ENCODE results near the gene OSBPL8.

The OSBPL8 gene

DNA sequence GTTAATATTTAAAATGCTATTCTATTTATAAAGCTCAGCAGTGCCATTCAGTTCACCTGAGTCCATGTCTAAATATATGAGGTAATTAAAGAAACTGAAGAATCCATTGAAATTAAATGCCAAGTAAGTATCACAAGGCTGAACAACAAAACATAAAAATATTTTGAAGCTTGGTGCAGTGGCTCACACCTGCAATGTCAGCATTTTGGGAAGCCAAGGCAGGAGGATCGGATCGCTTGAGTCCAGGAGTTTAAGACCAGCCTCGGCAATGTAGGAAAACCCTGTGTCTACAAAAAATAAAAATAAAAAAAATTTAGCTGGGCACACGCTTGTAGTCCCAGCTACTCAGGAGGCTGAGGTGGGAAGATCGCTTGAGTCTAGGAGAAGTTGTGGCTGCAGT lies 101.8 kb downstream of the OSBPL8 start:
- TF ChIP-seq PAX5 (IDR thresholded peaks at IDR 0.05; ENCODE audit: insufficient read depth, low read length, severe bottlenecking) (no peak), TAF1 (IDR thresholded peaks at IDR 0.05; ENCODE audit: low read depth, low read length) (no peak), POU2F2 (IDR thresholded peaks at IDR 0.05; ENCODE audit: low read depth, low read length) (no peak), POLR2AphosphoS5 (IDR thresholded peaks at IDR 0.05; ENCODE audit: low read depth, low read length) (no peak), SPI1 (IDR thresholded peaks at IDR 0.05; ENCODE audit: low read depth, low read length) (no peak), POLR2A (IDR thresholded peaks at IDR 0.05; ENCODE audit: low read depth, low read length) (no peak)
- no peak for DNase-seq (ENCODE audit: insufficient read length, low spot score)
- FAIRE-seq = no peak

DNA sequence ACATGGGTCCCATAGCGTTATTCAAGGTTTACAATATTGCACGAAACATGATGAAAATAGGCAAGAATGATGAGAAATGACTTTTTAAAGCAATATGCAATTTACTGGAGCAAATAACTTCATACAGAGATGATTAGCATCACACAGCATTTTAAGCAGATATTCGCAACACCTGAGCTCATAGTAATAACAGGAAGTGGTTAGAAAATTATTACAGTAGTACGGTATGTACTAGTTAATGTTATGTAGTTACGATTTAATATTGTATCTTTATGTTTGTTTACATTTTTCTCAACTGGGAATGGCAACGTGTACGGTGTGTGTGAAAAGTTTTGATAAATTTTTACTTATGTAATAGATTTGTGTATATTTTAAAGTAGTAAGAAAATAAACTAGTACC lies 102.6 kb downstream of the OSBPL8 start:
- no peak for DNase-seq (ENCODE audit: insufficient read length, low spot score)
- FAIRE-seq = no peak
- no peak for TF ChIP-seq PAX5 (IDR thresholded peaks at IDR 0.05; ENCODE audit: insufficient read depth, low read length, severe bottlenecking)
- no peak for TF ChIP-seq SPI1 (IDR thresholded peaks at IDR 0.05; ENCODE audit: low read depth, low read length)
- TF ChIP-seq POLR2A (IDR thresholded peaks at IDR 0.05; ENCODE audit: low read depth, low read length) = no peak

DNA sequence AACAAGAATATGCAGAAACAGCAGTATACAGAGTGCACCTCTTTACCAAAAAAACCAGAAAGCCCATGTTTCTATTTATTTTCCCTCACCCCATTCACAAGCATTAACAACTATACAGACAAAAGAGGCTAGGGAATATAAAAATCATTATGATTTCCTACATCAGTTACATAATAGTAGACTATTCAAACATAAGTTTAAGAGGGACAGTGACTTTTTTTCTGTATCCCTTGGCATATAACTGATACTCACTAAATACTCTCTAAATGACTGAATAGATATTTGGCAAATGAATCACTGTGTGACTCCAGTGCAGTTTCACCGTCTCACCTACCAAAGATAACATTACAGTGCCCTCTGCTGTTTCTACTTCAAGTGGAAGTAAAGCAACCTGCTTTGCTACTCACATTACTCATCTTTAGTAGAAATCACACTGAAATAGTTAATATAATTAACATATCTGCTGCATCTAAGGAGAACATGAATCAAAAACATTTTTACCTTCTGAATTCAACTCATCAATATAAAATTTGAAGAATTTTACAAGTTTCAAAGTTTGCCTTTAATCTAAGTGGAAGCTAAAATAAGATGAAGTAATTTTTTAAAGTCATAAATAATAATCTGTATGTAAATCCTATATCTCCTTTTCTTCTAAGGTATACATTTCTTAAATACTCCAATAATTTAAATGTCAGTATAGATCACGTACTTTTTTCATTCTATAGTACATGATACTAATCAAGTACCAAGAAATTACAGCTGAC lies 103.8 kb downstream of the OSBPL8 start:
- DNase-seq (ENCODE audit: insufficient read length, low spot score) = no peak
- TF ChIP-seq TAF1 (IDR thresholded peaks at IDR 0.05; ENCODE audit: low read depth, low read length) (no peak), SPI1 (IDR thresholded peaks at IDR 0.05; ENCODE audit: low read depth, low read length) (no peak), POLR2AphosphoS5 (IDR thresholded peaks at IDR 0.05; ENCODE audit: low read depth, low read length) (no peak), PAX5 (IDR thresholded peaks at IDR 0.05; ENCODE audit: insufficient read depth, low read length, severe bottlenecking) (no peak), POLR2A (IDR thresholded peaks at IDR 0.05; ENCODE audit: low read depth, low read length) (no peak), POU2F2 (IDR thresholded peaks at IDR 0.05; ENCODE audit: low read depth, low read length) (no peak)
- peak; percentile 77 for FAIRE-seq

DNA sequence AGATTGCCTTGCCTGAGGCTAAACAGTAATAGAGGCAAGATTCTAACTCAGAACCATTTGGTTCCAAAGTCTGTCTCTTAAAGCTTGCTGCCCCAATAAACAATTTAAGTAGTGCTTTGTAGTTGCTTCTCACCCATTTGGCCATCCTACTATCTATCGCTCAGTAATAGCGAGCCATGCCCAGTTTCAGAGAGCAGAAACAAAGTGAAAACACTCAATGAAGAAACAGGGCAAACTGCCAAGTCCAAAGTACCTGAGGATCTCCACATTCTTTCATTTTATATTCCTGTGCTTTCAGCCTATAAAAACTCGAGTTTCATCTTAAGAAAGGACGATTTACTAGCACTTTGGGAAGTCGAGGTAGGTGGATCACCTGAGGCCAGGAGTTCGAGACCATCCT lies 108.0 kb downstream of the OSBPL8 start:
- FAIRE-seq (no peak), DNase-seq (ENCODE audit: insufficient read length, low spot score) (no peak)
- no peak for TF ChIP-seq POLR2AphosphoS5 (IDR thresholded peaks at IDR 0.05; ENCODE audit: low read depth, low read length)
- TF ChIP-seq TAF1 (IDR thresholded peaks at IDR 0.05; ENCODE audit: low read depth, low read length) = no peak
- no peak for TF ChIP-seq POU2F2 (IDR thresholded peaks at IDR 0.05; ENCODE audit: low read depth, low read length)
- no peak for TF ChIP-seq PAX5 (IDR thresholded peaks at IDR 0.05; ENCODE audit: insufficient read depth, low read length, severe bottlenecking)
- TF ChIP-seq POLR2A (IDR thresholded peaks at IDR 0.05; ENCODE audit: low read depth, low read length) = no peak
- no peak for TF ChIP-seq SPI1 (IDR thresholded peaks at IDR 0.05; ENCODE audit: low read depth, low read length)

DNA sequence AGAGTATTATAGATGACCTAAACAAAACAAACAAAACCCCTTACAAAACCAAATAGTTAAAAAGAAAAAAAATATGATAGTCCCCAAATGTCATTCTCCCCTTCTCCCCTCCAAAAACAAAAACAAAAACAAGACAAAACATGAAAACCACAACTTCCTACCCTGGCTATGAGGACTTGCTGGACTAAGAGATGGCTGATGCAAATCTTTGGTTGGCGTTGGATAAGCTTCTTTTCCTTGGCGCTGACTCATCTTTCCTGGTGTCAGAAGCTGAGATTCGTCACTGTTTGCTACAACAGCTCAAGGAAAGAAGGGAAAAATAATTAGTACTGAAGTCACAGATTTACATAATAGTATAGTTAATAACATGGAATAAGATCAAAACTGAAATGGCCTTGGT lies 108.9 kb downstream of the OSBPL8 start:
- no peak for TF ChIP-seq TAF1 (IDR thresholded peaks at IDR 0.05; ENCODE audit: low read depth, low read length)
- no peak for TF ChIP-seq PAX5 (IDR thresholded peaks at IDR 0.05; ENCODE audit: insufficient read depth, low read length, severe bottlenecking)
- no peak for TF ChIP-seq SPI1 (IDR thresholded peaks at IDR 0.05; ENCODE audit: low read depth, low read length)
- no peak for TF ChIP-seq POU2F2 (IDR thresholded peaks at IDR 0.05; ENCODE audit: low read depth, low read length)
- TF ChIP-seq POLR2A (IDR thresholded peaks at IDR 0.05; ENCODE audit: low read depth, low read length) = no peak
- TF ChIP-seq POLR2AphosphoS5 (IDR thresholded peaks at IDR 0.05; ENCODE audit: low read depth, low read length) = no peak
- FAIRE-seq (no peak), DNase-seq (ENCODE audit: insufficient read length, low spot score) (no peak)

DNA sequence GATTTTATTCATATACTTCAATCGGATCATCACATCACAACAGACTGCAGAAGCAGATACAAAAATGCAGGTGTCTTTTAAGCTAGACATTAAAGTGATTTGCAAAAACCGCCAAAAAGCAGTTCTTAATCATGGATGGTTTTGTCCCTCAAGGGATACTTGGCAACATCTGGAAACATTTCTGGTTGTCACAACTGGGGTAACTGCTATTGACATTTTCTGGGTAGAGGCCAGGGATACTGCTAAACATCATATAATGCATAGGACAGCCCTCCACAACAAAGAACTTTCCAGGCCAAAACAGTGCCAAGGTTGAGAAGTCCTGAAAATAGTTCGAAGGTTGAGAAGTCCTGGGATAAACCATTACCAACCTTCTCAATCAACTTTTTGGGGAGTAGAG lies 109.6 kb downstream of the OSBPL8 start:
- TF ChIP-seq POLR2A (IDR thresholded peaks at IDR 0.05; ENCODE audit: low read depth, low read length) (no peak), TAF1 (IDR thresholded peaks at IDR 0.05; ENCODE audit: low read depth, low read length) (no peak), POU2F2 (IDR thresholded peaks at IDR 0.05; ENCODE audit: low read depth, low read length) (no peak), PAX5 (IDR thresholded peaks at IDR 0.05; ENCODE audit: insufficient read depth, low read length, severe bottlenecking) (no peak), SPI1 (IDR thresholded peaks at IDR 0.05; ENCODE audit: low read depth, low read length) (no peak), POLR2AphosphoS5 (IDR thresholded peaks at IDR 0.05; ENCODE audit: low read depth, low read length) (no peak)
- FAIRE-seq = no peak
- DNase-seq (ENCODE audit: insufficient read length, low spot score) = no peak

DNA sequence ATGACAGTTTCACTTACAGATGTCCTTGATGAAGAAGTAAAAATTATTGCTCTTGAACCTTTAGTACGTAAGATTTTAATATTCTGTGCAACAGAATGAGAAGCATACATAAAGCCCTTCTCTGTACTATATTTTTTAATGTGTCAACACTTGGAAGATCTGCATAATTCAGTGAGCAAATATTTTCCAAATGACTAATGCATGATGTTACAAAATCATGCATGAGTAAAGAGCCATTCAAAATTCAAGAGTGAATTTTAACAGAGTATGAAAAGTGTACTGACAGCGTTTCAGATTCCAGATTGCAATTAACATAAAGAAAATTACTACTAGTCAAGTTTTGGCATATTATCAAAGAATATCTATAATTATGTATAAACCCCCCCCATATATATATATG lies 110.0 kb downstream of the OSBPL8 start:
- no peak for FAIRE-seq

DNA sequence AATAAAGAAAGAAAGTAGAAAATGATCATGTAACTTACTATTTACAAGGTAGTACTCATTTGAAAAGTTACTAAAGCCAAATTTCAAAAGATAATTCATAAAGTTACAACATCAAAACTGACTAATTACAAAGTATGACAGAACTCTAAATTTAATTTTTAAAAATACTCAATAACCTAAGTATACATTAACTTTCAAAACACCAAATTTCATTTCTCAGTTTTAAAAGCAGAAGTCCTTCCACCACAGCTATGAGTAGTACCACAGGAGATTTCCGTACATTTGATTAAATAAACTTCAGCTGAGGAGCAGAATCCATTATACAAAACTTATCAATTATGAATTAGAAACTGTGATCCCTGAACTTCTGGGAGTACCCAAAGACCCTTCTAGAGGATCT lies 110.6 kb downstream of the OSBPL8 start:
- TF ChIP-seq POLR2AphosphoS5 (IDR thresholded peaks at IDR 0.05; ENCODE audit: low read depth, low read length) (no peak), POLR2A (IDR thresholded peaks at IDR 0.05; ENCODE audit: low read depth, low read length) (no peak), PAX5 (IDR thresholded peaks at IDR 0.05; ENCODE audit: insufficient read depth, low read length, severe bottlenecking) (no peak), SPI1 (IDR thresholded peaks at IDR 0.05; ENCODE audit: low read depth, low read length) (no peak), TAF1 (IDR thresholded peaks at IDR 0.05; ENCODE audit: low read depth, low read length) (no peak), POU2F2 (IDR thresholded peaks at IDR 0.05; ENCODE audit: low read depth, low read length) (no peak)
- FAIRE-seq = no peak
- DNase-seq (ENCODE audit: insufficient read length, low spot score) = no peak

More for the DNA sequence above, 110.0 kb downstream of the OSBPL8 start:
- no peak for TF ChIP-seq SPI1 (IDR thresholded peaks at IDR 0.05; ENCODE audit: low read depth, low read length)
- no peak for TF ChIP-seq POLR2AphosphoS5 (IDR thresholded peaks at IDR 0.05; ENCODE audit: low read depth, low read length)
- no peak for TF ChIP-seq TAF1 (IDR thresholded peaks at IDR 0.05; ENCODE audit: low read depth, low read length)
- no peak for TF ChIP-seq POLR2A (IDR thresholded peaks at IDR 0.05; ENCODE audit: low read depth, low read length)
- no peak for TF ChIP-seq POU2F2 (IDR thresholded peaks at IDR 0.05; ENCODE audit: low read depth, low read length)
- no peak for TF ChIP-seq PAX5 (IDR thresholded peaks at IDR 0.05; ENCODE audit: insufficient read depth, low read length, severe bottlenecking)
- DNase-seq (ENCODE audit: insufficient read length, low spot score) = no peak

DNA sequence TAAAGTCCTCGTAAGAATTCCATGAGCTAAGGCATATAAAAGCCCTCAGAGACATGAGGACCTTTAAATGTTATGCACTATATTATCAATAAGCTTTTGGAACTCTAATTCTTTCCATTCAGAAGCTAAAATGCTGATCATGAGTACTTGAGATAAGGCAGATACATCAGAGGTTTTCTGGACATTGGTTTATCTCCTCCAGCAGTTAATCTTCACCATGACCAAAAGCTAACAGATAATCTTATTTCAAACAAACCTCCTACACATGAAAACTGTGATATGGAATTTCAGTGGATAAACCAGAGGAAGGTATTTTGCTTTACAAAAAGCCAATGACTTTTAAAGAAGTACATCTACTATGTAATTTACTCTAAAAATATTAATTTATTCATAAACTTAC lies 113.5 kb downstream of the OSBPL8 start:
- DNase-seq (ENCODE audit: insufficient read length, low spot score) (no peak), FAIRE-seq (no peak)
- TF ChIP-seq PAX5 (IDR thresholded peaks at IDR 0.05; ENCODE audit: insufficient read depth, low read length, severe bottlenecking) = no peak
- no peak for TF ChIP-seq POU2F2 (IDR thresholded peaks at IDR 0.05; ENCODE audit: low read depth, low read length)
- no peak for TF ChIP-seq SPI1 (IDR thresholded peaks at IDR 0.05; ENCODE audit: low read depth, low read length)
- no peak for TF ChIP-seq TAF1 (IDR thresholded peaks at IDR 0.05; ENCODE audit: low read depth, low read length)
- TF ChIP-seq POLR2AphosphoS5 (IDR thresholded peaks at IDR 0.05; ENCODE audit: low read depth, low read length) = no peak
- no peak for TF ChIP-seq POLR2A (IDR thresholded peaks at IDR 0.05; ENCODE audit: low read depth, low read length)

Data from GM12891 (cell line).